GM23338 (cell line): ENCODE measurements around the gene USP2. TPM values are rescaled to one million over a fixed set of nuclear protein-coding genes. Genes with fewer than 3 reads are reported as not detected.

ENCODE experiments used
- ATAC-seq: fragments of 200-7000 bp; cut with Tn5 transposase; 3 replicates; pipeline ENCODE4 v1.9.1; 2020
- DNase-seq: peaks from one replicate; pipeline ENCODE4 v3.0.0-alpha.2; 2015; ENCODE audit warnings: low spot score
- H2AFZ ChIP-seq: fragments of 200-600 bp; sonication (generic); 2 replicates; pipeline ENCODE4 v1.8.0; 2016; ENCODE audit warnings: antibody characterized with exemption, mild to moderate bottlenecking, moderate library complexity
- H3F3A ChIP-seq: fragments of 200-600 bp; sonication (generic); replicated peaks from 2 replicates; pipeline ENCODE4 v1.8.0; 2017; ENCODE audit warnings: antibody characterized with exemption, mixed run types, low read depth
- H3K27ac ChIP-seq: fragments of 200-600 bp; sonication (generic); 2 replicates; pipeline ENCODE4 v1.6.1; 2016; ENCODE audit warnings: low read depth
- H3K27me3 ChIP-seq: fragments of 200-600 bp; sonication (generic); 2 replicates; pipeline ENCODE4 v1.8.0; 2016; ENCODE audit warnings: mild to moderate bottlenecking, mixed run types, moderate library complexity; ENCODE audit not compliant: insufficient read depth
- H3K36me3 ChIP-seq: fragments of 200-600 bp; sonication (generic); 2 replicates; pipeline ENCODE4 v1.8.0; 2016; ENCODE audit warnings: mild to moderate bottlenecking; ENCODE audit not compliant: insufficient read depth
- H3K4me1 ChIP-seq: fragments of 200-600 bp; sonication (generic); 2 replicates; pipeline ENCODE4 v1.8.0; 2016; ENCODE audit warnings: mild to moderate bottlenecking, moderate library complexity; ENCODE audit not compliant: insufficient read depth
- H3K4me2 ChIP-seq: fragments of 200-600 bp; sonication (generic); 2 replicates; pipeline ENCODE4 v1.7.1; 2017; ENCODE audit warnings: mixed run types
- H3K4me3 ChIP-seq: fragments of 200-600 bp; sonication (generic); 2 replicates; pipeline ENCODE4 v1.6.1; 2016; ENCODE audit warnings: mixed run types
- H3K79me2 ChIP-seq: fragments of 200-600 bp; sonication (generic); replicated peaks from 2 replicates; pipeline ENCODE4 v1.8.0; 2017; ENCODE audit warnings: mild to moderate bottlenecking; ENCODE audit not compliant: insufficient read depth
- H3K9me2 ChIP-seq: fragments of 200-600 bp; sonication (generic); 2 replicates; pipeline ENCODE4 v1.8.0; 2017; ENCODE audit not compliant: insufficient read depth
- H4K20me1 ChIP-seq: fragments of 200-600 bp; sonication (generic); replicated peaks from 2 replicates; pipeline ENCODE4 v1.8.0; 2017; ENCODE audit warnings: mild to moderate bottlenecking; ENCODE audit not compliant: insufficient read depth
- H3K27ac Mint-ChIP-seq: 2 replicates; pipeline ENCODE4 v1.8.0; 2020; ENCODE audit warnings: inconsistent platforms, mild to moderate bottlenecking, moderate library complexity, mixed read lengths
- H3K27me3 Mint-ChIP-seq: 3 replicates; pipeline ENCODE4 v1.8.0; 2022; ENCODE audit warnings: low read depth, mild to moderate bottlenecking, moderate library complexity, mixed read lengths, inconsistent platforms; ENCODE audit not compliant: insufficient read depth, poor library complexity
- H3K36me3 Mint-ChIP-seq: 3 replicates; pipeline ENCODE4 v1.8.0; 2021; ENCODE audit warnings: low read depth, mild to moderate bottlenecking, inconsistent platforms, moderate library complexity, mixed read lengths
- H3K4me1 Mint-ChIP-seq: 3 replicates; pipeline ENCODE4 v1.8.0; 2020; ENCODE audit warnings: mild to moderate bottlenecking, inconsistent platforms, mixed read lengths
- H3K4me3 Mint-ChIP-seq: 3 replicates; pipeline ENCODE4 v1.8.0; 2021; ENCODE audit warnings: moderate library complexity, mild to moderate bottlenecking, inconsistent platforms, mixed read lengths
- H3K9me3 Mint-ChIP-seq: 3 replicates; pipeline ENCODE4 v1.8.0; 2020; ENCODE audit warnings: moderate library complexity, mild to moderate bottlenecking, inconsistent platforms, mixed read lengths
- CREB1 ChIP-seq: fragments of 250-450 bp; sonication (Bioruptor Pico); IDR thresholded peaks from 2 replicates; pipeline ENCODE4 v1.5.0; 2020; ENCODE audit warnings: low read depth, mild to moderate bottlenecking, moderate library complexity
- EZH2 ChIP-seq: fragments of 200-600 bp; sonication (generic); IDR thresholded peaks from one replicate; pipeline ENCODE4 v1.8.0; 2017; ENCODE audit warnings: antibody characterized with exemption, mild to moderate bottlenecking, low read depth; ENCODE audit not compliant: unreplicated experiment
- EZH2phosphoT487 ChIP-seq: fragments of 200-600 bp; sonication (generic); IDR thresholded peaks from one replicate; pipeline ENCODE4 v1.8.1; 2018; ENCODE audit warnings: antibody characterized with exemption; ENCODE audit not compliant: unreplicated experiment
- JUNB ChIP-seq: IDR thresholded peaks from one replicate; pipeline ENCODE4 v1.6.1; 2016; ENCODE audit warnings: antibody characterized with exemption; ENCODE audit not compliant: unreplicated experiment
- NANOG ChIP-seq: IDR thresholded peaks from 2 replicates; pipeline ENCODE4 v1.6.1; 2016; ENCODE audit warnings: antibody characterized with exemption, borderline replicate concordance
- POLR2AphosphoS5 ChIP-seq: IDR thresholded peaks from 2 replicates; pipeline ENCODE4 v1.6.1; 2016; ENCODE audit warnings: antibody characterized with exemption, low read depth
- STAT1 ChIP-seq: IDR thresholded peaks from one replicate; pipeline ENCODE4 v1.6.1; 2016; ENCODE audit warnings: antibody characterized with exemption; ENCODE audit not compliant: unreplicated experiment
- ZNF114 ChIP-seq: fragments of 250-450 bp; sonication (Bioruptor Pico); IDR thresholded peaks from 2 replicates; pipeline ENCODE4 v1.5.0; 2020; ENCODE audit warnings: mild to moderate bottlenecking, moderate library complexity
- ZNF331 ChIP-seq: fragments of 250-450 bp; sonication (Bioruptor Pico); IDR thresholded peaks from 2 replicates; pipeline ENCODE4 v1.5.0; 2020; ENCODE audit warnings: low read depth, mild to moderate bottlenecking, moderate library complexity
- polyA plus RNA-seq: library from polyadenylated mRNA; unstranded; fragments of >200 nt; fragmentation: Nextera tagmentation; extraction: Ambion mirVana; gene quantifications from 2 replicates; pipeline ENCODE4 v1.2.1, GENCODE V29; 2016
- total RNA-seq: library from RNA; depleted of rRNA; stranded (reverse); fragments of >200 nt; shearing (Covaris generic); gene quantifications from 2 replicates; pipeline ENCODE4 v1.2.3, GENCODE V29; 2014
- TF ChIP-seq, protein P1 (sequence below): IDR thresholded peaks from one replicate; pipeline ENCODE4 v1.6.1; 2018; ENCODE audit warnings: antibody characterized with exemption; ENCODE audit not compliant: unreplicated experiment
- TF ChIP-seq, protein P2 (sequence below): IDR thresholded peaks from 2 replicates; pipeline ENCODE4 v1.6.1; 2016; ENCODE audit warnings: antibody characterized with exemption
- TF ChIP-seq, protein P3 (sequence below): fragments of 250-450 bp; sonication (Bioruptor Pico); IDR thresholded peaks from 2 replicates; pipeline ENCODE4 v1.5.0; 2020; ENCODE audit warnings: mild to moderate bottlenecking, moderate library complexity
- TF ChIP-seq, protein P4 (sequence below), 2 experiments: fragments of 200-600 bp in 1 of 2; sonication (generic) in 1 of 2; conservative IDR thresholded peaks; 2 replicates each; pipeline versions ENCODE4 v1.5.1 to v1.6.1; 2016 to 2017; ENCODE audit warnings: antibody characterized with exemption in 2 of 2, low read depth in 2 of 2, mild to moderate bottlenecking in 2 of 2, moderate library complexity in 1 of 2

Gene USP2
- total and polyA plus RNA-seq, 2 experiments from 2014 or later, result 4.9 to 5.0 TPM

DNA sequence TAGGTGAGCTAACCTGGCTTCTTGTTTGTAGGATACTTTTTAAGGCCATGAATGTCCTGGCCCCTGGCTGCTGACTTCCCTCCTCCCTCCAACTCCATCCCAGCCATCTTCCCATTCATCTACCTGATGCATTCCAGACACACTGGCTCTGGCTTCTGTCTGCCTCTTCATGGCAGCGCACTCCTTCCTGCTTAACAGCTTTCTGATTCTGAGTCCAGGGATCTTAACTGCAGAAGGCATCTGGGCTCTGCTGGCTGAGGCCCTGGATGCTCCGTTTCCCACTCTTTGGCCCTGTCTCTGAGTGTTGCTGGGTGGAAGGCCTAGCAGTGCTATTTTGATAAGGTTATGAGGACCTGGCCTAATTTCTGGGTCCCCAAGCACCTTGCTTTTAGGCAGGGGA lies 43.3 kb upstream of the USP2 start:
- Mint-ChIP-seq H3K27me3 (peaks cover 28% of the 10 kb centered on the region), H3K27ac (no peak overlapping the region), H3K36me3 (peaks cover 29% of the 10 kb centered on the region), H3K4me3 (peak overlapping the region; percentile 15; the same call in 1 of the 3 replicates), H3K4me1 (peaks cover 51% of the 10 kb centered on the region), H3K9me3 (peaks cover 3% of the 10 kb centered on the region; the same call in 1 of the 3 replicates)
- peaks cover 20% of the 10 kb centered on the region for H3F3A ChIP-seq
- no peaks in the 10 kb centered on the region for H3K27me3 ChIP-seq
- peaks cover 38% of the 10 kb centered on the region for H3K79me2 ChIP-seq
- no peak overlapping the region for H3K4me3 ChIP-seq
- peaks cover 33% of the 10 kb centered on the region for H3K4me1 ChIP-seq
- H2AFZ ChIP-seq, result no peak overlapping the region
- TF ChIP-seq, protein P1, sequence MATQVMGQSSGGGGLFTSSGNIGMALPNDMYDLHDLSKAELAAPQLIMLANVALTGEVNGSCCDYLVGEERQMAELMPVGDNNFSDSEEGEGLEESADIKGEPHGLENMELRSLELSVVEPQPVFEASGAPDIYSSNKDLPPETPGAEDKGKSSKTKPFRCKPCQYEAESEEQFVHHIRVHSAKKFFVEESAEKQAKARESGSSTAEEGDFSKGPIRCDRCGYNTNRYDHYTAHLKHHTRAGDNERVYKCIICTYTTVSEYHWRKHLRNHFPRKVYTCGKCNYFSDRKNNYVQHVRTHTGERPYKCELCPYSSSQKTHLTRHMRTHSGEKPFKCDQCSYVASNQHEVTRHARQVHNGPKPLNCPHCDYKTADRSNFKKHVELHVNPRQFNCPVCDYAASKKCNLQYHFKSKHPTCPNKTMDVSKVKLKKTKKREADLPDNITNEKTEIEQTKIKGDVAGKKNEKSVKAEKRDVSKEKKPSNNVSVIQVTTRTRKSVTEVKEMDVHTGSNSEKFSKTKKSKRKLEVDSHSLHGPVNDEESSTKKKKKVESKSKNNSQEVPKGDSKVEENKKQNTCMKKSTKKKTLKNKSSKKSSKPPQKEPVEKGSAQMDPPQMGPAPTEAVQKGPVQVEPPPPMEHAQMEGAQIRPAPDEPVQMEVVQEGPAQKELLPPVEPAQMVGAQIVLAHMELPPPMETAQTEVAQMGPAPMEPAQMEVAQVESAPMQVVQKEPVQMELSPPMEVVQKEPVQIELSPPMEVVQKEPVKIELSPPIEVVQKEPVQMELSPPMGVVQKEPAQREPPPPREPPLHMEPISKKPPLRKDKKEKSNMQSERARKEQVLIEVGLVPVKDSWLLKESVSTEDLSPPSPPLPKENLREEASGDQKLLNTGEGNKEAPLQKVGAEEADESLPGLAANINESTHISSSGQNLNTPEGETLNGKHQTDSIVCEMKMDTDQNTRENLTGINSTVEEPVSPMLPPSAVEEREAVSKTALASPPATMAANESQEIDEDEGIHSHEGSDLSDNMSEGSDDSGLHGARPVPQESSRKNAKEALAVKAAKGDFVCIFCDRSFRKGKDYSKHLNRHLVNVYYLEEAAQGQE, result no peak
- no peak for TF ChIP-seq NANOG
- no peak for TF ChIP-seq POLR2AphosphoS5
- no peak for TF ChIP-seq EZH2phosphoT487
- TF ChIP-seq, protein P2, sequence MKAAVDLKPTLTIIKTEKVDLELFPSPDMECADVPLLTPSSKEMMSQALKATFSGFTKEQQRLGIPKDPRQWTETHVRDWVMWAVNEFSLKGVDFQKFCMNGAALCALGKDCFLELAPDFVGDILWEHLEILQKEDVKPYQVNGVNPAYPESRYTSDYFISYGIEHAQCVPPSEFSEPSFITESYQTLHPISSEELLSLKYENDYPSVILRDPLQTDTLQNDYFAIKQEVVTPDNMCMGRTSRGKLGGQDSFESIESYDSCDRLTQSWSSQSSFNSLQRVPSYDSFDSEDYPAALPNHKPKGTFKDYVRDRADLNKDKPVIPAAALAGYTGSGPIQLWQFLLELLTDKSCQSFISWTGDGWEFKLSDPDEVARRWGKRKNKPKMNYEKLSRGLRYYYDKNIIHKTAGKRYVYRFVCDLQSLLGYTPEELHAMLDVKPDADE, result no peak
- TF ChIP-seq ZNF114 (CRISPR knock-in tag), result no peak
- TF ChIP-seq, protein P3, sequence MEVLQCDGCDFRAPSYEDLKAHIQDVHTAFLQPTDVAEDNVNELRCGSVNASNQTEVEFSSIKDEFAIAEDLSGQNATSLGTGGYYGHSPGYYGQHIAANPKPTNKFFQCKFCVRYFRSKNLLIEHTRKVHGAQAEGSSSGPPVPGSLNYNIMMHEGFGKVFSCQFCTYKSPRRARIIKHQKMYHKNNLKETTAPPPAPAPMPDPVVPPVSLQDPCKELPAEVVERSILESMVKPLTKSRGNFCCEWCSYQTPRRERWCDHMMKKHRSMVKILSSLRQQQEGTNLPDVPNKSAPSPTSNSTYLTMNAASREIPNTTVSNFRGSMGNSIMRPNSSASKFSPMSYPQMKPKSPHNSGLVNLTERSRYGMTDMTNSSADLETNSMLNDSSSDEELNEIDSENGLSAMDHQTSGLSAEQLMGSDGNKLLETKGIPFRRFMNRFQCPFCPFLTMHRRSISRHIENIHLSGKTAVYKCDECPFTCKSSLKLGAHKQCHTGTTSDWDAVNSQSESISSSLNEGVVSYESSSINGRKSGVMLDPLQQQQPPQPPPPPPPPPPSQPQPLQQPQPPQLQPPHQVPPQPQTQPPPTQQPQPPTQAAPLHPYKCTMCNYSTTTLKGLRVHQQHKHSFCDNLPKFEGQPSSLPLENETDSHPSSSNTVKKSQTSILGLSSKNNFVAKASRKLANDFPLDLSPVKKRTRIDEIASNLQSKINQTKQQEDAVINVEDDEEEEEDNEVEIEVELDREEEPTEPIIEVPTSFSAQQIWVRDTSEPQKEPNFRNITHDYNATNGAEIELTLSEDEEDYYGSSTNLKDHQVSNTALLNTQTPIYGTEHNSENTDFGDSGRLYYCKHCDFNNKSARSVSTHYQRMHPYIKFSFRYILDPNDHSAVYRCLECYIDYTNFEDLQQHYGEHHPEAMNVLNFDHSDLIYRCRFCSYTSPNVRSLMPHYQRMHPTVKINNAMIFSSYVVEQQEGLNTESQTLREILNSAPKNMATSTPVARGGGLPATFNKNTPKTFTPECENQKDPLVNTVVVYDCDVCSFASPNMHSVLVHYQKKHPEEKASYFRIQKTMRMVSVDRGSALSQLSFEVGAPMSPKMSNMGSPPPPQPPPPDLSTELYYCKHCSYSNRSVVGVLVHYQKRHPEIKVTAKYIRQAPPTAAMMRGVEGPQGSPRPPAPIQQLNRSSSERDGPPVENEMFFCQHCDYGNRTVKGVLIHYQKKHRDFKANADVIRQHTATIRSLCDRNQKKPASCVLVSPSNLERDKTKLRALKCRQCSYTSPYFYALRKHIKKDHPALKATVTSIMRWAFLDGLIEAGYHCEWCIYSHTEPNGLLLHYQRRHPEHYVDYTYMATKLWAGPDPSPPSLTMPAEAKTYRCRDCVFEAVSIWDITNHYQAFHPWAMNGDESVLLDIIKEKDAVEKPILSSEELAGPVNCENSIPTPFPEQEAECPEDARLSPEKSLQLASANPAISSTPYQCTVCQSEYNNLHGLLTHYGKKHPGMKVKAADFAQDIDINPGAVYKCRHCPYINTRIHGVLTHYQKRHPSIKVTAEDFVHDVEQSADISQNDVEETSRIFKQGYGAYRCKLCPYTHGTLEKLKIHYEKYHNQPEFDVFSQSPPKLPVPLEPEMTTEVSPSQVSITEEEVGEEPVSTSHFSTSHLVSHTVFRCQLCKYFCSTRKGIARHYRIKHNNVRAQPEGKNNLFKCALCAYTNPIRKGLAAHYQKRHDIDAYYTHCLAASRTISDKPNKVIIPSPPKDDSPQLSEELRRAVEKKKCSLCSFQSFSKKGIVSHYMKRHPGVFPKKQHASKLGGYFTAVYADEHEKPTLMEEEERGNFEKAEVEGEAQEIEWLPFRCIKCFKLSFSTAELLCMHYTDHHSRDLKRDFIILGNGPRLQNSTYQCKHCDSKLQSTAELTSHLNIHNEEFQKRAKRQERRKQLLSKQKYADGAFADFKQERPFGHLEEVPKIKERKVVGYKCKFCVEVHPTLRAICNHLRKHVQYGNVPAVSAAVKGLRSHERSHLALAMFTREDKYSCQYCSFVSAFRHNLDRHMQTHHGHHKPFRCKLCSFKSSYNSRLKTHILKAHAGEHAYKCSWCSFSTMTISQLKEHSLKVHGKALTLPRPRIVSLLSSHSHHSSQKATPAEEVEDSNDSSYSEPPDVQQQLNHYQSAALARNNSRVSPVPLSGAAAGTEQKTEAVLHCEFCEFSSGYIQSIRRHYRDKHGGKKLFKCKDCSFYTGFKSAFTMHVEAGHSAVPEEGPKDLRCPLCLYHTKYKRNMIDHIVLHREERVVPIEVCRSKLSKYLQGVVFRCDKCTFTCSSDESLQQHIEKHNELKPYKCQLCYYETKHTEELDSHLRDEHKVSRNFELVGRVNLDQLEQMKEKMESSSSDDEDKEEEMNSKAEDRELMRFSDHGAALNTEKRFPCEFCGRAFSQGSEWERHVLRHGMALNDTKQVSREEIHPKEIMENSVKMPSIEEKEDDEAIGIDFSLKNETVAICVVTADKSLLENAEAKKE, result no peak
- TF ChIP-seq JUNB, result no peak
- TF ChIP-seq, protein P4, sequence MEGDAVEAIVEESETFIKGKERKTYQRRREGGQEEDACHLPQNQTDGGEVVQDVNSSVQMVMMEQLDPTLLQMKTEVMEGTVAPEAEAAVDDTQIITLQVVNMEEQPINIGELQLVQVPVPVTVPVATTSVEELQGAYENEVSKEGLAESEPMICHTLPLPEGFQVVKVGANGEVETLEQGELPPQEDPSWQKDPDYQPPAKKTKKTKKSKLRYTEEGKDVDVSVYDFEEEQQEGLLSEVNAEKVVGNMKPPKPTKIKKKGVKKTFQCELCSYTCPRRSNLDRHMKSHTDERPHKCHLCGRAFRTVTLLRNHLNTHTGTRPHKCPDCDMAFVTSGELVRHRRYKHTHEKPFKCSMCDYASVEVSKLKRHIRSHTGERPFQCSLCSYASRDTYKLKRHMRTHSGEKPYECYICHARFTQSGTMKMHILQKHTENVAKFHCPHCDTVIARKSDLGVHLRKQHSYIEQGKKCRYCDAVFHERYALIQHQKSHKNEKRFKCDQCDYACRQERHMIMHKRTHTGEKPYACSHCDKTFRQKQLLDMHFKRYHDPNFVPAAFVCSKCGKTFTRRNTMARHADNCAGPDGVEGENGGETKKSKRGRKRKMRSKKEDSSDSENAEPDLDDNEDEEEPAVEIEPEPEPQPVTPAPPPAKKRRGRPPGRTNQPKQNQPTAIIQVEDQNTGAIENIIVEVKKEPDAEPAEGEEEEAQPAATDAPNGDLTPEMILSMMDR (conservative IDR thresholded peaks at IDR 0.05; ENCODE audit: low read depth in 2 of 2), result no peak
- TF ChIP-seq EZH2, result no peak
- no peak for TF ChIP-seq STAT1
- TF ChIP-seq ZNF331 (CRISPR knock-in tag), result no peak
- TF ChIP-seq CREB1 (CRISPR knock-in tag), result no peak
- no peak for DNase-seq
- H3K4me2 ChIP-seq, result peak overlapping the region; percentile 74; the same call in 1 of the 2 replicates
- H3K36me3 ChIP-seq, result peaks cover 10% of the 10 kb centered on the region; the same call in 1 of the 2 replicates
- peaks cover 10% of the 10 kb centered on the region for H4K20me1 ChIP-seq
- no peak overlapping the region for H3K27ac ChIP-seq
- no peak for ATAC-seq
- H3K9me2 ChIP-seq, result peaks cover 3% of the 10 kb centered on the region; the same call in 1 of the 2 replicates
